ENCODE data around the gene ACTN1.

ACTN1 gene

DNA sequence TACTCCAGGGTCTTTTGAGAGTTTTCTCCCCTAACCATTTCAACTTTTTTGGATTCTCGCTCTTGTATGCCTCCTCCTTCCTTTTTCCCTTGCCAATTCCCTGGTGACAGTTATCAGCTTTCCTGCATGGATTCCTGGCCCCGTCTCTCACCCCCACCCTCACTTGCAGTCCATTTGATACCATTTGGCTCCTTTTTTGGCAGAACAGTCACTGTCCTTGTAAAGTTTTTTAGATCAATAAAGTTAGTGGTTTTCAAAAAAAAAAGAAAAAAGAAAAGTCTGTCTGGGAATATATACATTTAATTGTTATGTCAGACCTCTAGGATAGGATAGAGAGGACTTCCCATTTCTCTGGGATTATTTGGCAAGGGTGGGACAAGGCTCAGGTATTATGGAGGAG lies 42.1 kb downstream of the ACTN1 start:
- CTCF ChIA-PET = interaction anchor here (1.0 kb wide), 1 partner anchor 9 kb away, joined by 3 read pairs; no protein-coding TSS in a partner anchor
- DNase-seq (ENCODE audit: extremely low spot score) = no peak
- POLR2A ChIA-PET = no interaction called here
- TF ChIP-seq, protein P1, sequence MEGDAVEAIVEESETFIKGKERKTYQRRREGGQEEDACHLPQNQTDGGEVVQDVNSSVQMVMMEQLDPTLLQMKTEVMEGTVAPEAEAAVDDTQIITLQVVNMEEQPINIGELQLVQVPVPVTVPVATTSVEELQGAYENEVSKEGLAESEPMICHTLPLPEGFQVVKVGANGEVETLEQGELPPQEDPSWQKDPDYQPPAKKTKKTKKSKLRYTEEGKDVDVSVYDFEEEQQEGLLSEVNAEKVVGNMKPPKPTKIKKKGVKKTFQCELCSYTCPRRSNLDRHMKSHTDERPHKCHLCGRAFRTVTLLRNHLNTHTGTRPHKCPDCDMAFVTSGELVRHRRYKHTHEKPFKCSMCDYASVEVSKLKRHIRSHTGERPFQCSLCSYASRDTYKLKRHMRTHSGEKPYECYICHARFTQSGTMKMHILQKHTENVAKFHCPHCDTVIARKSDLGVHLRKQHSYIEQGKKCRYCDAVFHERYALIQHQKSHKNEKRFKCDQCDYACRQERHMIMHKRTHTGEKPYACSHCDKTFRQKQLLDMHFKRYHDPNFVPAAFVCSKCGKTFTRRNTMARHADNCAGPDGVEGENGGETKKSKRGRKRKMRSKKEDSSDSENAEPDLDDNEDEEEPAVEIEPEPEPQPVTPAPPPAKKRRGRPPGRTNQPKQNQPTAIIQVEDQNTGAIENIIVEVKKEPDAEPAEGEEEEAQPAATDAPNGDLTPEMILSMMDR (IDR thresholded peaks at IDR 0.05; ENCODE audit: control extremely low read depth, extremely low read depth, low read depth, missing control alignments) = no peak

DNA sequence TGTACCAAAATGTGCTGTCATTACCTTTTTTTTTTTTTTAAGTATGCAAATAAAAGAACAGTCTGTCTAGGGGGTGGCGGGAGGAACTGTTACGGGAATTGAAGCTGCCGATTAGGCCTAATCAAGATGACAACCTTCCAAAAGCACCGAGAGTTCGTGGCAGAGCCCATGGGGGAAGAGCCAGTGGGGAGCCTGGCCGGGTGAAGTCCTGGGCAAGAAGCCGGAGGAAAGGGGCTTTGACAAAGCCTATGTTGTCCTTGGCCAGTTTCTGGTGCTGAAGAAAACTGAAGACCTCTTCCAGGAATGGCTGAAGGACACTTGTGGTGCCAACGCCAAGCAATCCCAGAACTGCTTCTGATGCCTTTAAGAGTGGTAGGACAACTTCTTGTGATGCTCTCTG lies 42.6 kb downstream of the ACTN1 start:
- TF ChIP-seq, protein P1 (IDR thresholded peaks at IDR 0.05; ENCODE audit: control extremely low read depth, extremely low read depth, low read depth, missing control alignments) = no peak
- CTCF ChIA-PET = no interaction called here
- DNase-seq (ENCODE audit: extremely low spot score) = no peak
- POLR2A ChIA-PET = no interaction called here

DNA sequence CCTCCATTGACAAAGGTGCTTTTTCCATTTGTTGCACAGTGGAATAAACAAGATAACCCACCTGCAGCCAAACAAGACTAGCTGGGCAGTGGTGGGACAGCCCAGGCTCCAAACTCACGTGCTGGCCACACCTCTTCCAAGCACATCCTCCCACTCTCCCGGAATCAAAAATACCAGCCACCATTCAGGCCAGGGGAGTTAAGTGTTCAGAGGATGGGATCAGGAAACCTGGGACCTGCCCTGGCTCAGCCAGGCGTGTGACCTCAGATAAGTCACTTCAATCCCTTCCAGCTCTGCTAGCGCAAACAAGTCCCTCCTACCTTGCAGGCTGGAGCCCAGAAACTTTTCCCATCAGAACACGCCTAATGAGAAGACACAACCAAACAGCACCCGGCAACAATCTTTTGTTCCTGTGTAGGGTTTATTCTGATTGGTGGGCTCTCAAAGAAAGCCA lies 43.3 kb downstream of the ACTN1 start:
- DNase-seq (ENCODE audit: extremely low spot score) = no peak
- POLR2A ChIA-PET = no interaction called here
- CTCF ChIA-PET = interaction anchor here (1.1 kb wide), 1 partner anchor 16 kb away, joined by 3 read pairs; no protein-coding TSS in a partner anchor
- TF ChIP-seq, protein P1 (IDR thresholded peaks at IDR 0.05; ENCODE audit: control extremely low read depth, extremely low read depth, low read depth, missing control alignments) = no peak

DNA sequence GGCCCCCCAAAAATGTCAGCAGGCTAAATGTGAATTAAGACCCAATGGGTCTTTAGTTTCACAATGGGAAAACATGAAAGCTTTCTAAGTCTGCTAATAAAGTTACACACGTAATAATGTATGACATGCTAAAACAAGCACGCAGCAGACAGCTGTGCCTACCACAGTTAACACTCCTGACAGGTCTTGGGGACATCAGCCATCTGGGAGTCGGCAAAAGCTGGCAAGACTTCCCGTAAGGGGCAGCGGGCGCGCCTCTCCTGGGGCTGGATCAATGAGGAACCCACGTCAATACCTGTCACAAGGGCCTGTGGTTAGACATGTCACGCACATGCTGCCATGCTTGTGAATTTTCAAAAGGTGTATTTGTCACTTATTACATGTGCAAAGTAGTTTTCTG lies 45.0 kb downstream of the ACTN1 start:
- ChIA-PET CTCF (interaction anchor here (1.0 kb wide), 1 partner anchor 20 kb away, joined by 3 read pairs; no protein-coding TSS in a partner anchor), POLR2A (no interaction called here)
- no peak for DNase-seq (ENCODE audit: extremely low spot score)
- TF ChIP-seq, protein P1 (IDR thresholded peaks at IDR 0.05; ENCODE audit: control extremely low read depth, extremely low read depth, low read depth, missing control alignments) = no peak

DNA sequence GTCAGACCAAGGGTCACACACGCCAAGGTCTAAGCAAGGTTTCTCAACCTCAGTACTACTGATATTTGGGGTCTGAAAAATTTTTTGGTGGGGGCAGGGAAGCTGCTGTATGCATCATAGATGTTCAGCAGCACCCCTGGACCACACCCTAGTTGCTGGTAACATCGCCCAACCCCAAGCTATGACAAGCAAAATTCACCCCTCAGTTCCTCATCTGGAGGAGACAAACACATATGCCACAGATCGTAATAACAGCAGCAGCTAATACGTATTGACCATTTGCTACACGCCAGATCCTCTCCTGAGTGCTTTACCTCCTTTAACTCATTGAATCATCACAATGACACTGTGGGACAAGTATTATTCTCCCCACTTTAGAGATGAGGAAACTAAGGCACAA lies 46.4 kb downstream of the ACTN1 start:
- CTCF ChIA-PET = interaction anchor here (0.6 to 1.0 kb wide), 2 partner anchors 9 to 13 kb away, joined by 3 read pairs; no protein-coding TSS in a partner anchor
- no peak for DNase-seq (ENCODE audit: extremely low spot score)
- POLR2A ChIA-PET = no interaction called here
- TF ChIP-seq, protein P1 (IDR thresholded peaks at IDR 0.05; ENCODE audit: control extremely low read depth, extremely low read depth, low read depth, missing control alignments) = no peak

DNA sequence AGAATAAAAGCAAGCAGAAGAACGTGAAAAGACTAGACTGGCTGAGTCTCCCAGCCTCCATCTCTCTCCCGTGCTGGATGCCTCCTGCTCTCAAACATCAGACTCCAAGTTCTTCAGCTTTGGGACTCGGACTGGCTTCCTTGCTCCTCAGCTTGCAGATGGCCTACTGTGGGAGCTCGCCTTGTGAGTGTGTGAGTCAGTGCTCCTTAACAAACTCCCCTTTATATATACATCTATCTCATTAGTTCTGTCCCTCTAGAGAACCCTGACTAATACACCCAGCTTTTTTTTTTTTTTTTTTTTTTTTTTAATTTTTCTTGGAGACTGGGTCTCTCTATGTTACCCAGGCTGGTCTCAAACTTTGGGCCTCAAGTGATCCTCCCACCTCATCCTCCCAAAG lies 46.9 kb downstream of the ACTN1 start:
- ChIA-PET CTCF (interaction anchor here (1.0 kb wide), 1 partner anchor 8 kb away, joined by 3 read pairs; no protein-coding TSS in a partner anchor), POLR2A (no interaction called here)
- DNase-seq (ENCODE audit: extremely low spot score) = no peak
- TF ChIP-seq, protein P1 (IDR thresholded peaks at IDR 0.05; ENCODE audit: control extremely low read depth, extremely low read depth, low read depth, missing control alignments) = no peak
